ENCODE data around the gene GALNT18.

GRCh38 chr11:11635443-11635842 lies 13.6 kb upstream of the GALNT18 start:
- TF ChIP-seq, protein P1, sequence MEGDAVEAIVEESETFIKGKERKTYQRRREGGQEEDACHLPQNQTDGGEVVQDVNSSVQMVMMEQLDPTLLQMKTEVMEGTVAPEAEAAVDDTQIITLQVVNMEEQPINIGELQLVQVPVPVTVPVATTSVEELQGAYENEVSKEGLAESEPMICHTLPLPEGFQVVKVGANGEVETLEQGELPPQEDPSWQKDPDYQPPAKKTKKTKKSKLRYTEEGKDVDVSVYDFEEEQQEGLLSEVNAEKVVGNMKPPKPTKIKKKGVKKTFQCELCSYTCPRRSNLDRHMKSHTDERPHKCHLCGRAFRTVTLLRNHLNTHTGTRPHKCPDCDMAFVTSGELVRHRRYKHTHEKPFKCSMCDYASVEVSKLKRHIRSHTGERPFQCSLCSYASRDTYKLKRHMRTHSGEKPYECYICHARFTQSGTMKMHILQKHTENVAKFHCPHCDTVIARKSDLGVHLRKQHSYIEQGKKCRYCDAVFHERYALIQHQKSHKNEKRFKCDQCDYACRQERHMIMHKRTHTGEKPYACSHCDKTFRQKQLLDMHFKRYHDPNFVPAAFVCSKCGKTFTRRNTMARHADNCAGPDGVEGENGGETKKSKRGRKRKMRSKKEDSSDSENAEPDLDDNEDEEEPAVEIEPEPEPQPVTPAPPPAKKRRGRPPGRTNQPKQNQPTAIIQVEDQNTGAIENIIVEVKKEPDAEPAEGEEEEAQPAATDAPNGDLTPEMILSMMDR (IDR thresholded peaks at IDR 0.05): no peak
- no peak for TF ChIP-seq POLR2A (IDR thresholded peaks at IDR 0.05)
